ENCODE results near the gene TRIM29. TPM values are rescaled to one million over a fixed set of nuclear protein-coding genes. Genes with fewer than 3 reads are reported as not detected.

Gene TRIM29
- total RNA-seq, 1 donor from 2014 or later: not detected

DNA sequence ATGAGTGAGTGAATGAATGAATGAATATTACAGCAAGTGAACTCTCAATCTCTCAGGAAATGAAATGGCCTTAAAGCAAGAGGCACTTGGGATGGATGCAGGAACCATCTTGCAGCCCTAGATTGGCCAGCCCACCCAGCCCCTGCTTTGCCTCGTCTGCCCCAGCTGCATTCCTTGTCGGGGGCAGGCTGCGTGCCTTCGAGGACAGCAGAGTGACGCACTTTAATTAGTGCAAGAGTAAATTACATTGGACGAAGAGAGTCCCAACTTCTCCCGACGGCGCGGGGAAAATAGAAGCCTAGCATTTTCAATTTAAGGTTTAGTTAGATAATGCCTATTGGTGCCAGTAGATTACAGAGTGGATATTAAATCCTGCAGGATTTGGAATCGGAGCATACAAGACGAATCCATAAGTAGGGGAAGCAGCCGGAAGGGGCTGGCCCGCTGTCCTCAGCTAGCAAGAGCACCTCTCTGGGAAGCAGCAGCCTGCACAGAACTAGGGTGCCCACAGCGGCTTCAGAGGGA, 33.8 kb downstream of the TRIM29 start:
- Mint-ChIP-seq H3K36me3 (ENCODE audit: low read depth) (no peaks in the 10 kb centered on the region), H3K4me1 (ENCODE audit: low read depth) (no peaks in the 10 kb centered on the region), H3K27ac (no peak overlapping the region), H3K27me3 (ENCODE audit: low read depth) (peaks cover 2% of the 10 kb centered on the region), H3K4me3 (ENCODE audit: low read depth) (no peak overlapping the region), H3K9me3 (no peaks in the 10 kb centered on the region)
- intact Hi-C loops (cut with micrococcal nuclease): loop anchor here (10.0 kb wide), 1 partner anchor 469 kb away; no protein-coding TSS in a partner anchor
- no peak for DNase-seq (ENCODE audit: low spot score)

DNA sequence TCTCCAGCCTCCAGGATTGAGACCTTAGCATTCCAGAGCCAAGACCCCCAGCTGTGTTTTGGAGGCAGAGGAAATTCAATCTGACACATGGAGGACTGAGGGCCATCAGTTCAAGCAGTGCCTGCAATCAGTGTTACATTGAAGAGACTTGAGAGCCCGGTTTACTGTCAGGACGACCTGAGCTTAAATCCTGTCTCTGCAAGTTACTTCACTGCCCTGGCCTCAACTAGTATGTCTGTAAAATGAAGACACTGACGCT, 35.1 kb downstream of the TRIM29 start:
- no peak for DNase-seq (ENCODE audit: low spot score)
- Mint-ChIP-seq H3K4me1 (ENCODE audit: low read depth) (no peaks in the 10 kb centered on the region), H3K4me3 (ENCODE audit: low read depth) (no peak overlapping the region), H3K27ac (no peak overlapping the region), H3K27me3 (ENCODE audit: low read depth) (peaks cover 2% of the 10 kb centered on the region), H3K9me3 (no peaks in the 10 kb centered on the region), H3K36me3 (ENCODE audit: low read depth) (no peaks in the 10 kb centered on the region)
- intact Hi-C loops (cut with micrococcal nuclease): loop anchor here (10.0 kb wide), 1 partner anchor 468 kb away; no protein-coding TSS in a partner anchor

DNA sequence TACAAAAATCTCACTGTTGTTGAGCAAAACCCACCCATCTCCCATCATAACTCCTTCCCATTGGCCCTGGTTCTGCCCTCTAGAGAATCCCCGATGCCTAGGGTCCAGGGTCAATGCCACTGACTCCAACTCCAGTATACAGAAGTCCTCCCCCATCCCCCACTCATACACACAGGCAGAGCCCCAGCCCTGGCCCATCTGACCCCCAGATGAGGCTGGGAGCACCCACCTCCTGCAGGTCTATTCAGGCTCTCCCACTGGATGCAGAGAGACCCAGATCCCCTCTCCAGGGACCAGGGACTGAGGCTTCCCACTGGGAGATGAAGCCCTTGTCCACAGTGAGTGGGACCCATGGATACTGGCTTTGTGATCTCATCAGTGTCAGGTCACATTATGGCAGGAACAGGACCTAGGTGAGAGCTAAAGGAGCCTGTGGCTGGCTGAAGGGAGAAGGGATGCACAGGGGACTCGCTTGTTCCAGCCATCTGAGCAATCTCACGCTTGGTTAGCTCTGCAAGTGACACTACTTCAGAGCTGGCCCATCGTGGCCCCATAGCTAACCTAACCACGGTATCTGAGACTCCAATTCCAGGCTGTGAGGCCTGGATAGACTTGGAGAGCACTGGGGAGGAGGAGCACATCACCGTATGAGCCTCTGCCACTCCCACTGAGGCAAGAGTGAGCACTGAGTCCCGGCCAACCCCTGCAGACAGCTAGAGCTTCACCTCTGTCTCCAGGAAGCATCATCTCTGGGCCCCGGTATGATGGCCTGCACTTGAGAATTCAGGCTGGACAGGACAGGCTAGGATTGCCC, 35.7 kb downstream of the TRIM29 start:
- no peaks in the 10 kb centered on the region for H3K9me3 Mint-ChIP-seq
- H3K4me1 Mint-ChIP-seq (ENCODE audit: low read depth): no peaks in the 10 kb centered on the region
- no peak overlapping the region for H3K4me3 Mint-ChIP-seq (ENCODE audit: low read depth)
- peaks cover 2% of the 10 kb centered on the region for H3K27me3 Mint-ChIP-seq (ENCODE audit: low read depth)
- H3K27ac Mint-ChIP-seq: no peak overlapping the region
- no peak for DNase-seq (ENCODE audit: low spot score)
- intact Hi-C loops (cut with micrococcal nuclease): loop anchor here (10.0 kb wide), 1 partner anchor 467 kb away; no protein-coding TSS in a partner anchor
- no peaks in the 10 kb centered on the region for H3K36me3 Mint-ChIP-seq (ENCODE audit: low read depth)

DNA sequence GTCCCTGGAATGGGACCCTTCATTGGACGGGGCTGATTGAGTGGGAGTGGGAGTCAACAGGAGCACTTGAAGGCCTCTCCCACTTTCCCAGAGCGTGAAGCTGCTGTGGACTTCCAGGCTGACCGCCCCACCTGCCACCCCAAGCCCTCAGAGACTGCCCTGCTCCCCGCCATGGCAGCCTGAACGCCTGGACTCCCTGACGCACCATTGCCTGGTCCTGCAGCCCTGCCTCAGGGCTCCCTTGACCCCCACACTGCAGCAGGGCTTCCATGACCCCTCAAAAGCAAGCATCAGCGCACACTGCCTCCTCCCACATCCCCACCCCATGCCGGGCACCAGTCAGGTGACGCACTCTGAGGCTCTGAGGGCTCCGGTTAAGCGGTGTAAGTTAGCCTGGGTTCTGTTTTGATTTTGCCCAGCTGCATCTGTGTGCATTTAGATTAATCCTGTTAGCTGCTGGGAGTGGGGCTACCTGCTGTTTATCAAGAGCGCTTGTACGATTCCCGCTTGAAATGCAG, 39.4 kb downstream of the TRIM29 start:
- Mint-ChIP-seq H3K27me3 (ENCODE audit: low read depth) (peaks cover 2% of the 10 kb centered on the region), H3K36me3 (ENCODE audit: low read depth) (no peaks in the 10 kb centered on the region), H3K4me1 (ENCODE audit: low read depth) (no peaks in the 10 kb centered on the region), H3K9me3 (no peaks in the 10 kb centered on the region), H3K27ac (no peak overlapping the region), H3K4me3 (ENCODE audit: low read depth) (no peak overlapping the region)
- intact Hi-C loops (cut with micrococcal nuclease): no loop called here
- no peak for DNase-seq (ENCODE audit: low spot score)

DNA sequence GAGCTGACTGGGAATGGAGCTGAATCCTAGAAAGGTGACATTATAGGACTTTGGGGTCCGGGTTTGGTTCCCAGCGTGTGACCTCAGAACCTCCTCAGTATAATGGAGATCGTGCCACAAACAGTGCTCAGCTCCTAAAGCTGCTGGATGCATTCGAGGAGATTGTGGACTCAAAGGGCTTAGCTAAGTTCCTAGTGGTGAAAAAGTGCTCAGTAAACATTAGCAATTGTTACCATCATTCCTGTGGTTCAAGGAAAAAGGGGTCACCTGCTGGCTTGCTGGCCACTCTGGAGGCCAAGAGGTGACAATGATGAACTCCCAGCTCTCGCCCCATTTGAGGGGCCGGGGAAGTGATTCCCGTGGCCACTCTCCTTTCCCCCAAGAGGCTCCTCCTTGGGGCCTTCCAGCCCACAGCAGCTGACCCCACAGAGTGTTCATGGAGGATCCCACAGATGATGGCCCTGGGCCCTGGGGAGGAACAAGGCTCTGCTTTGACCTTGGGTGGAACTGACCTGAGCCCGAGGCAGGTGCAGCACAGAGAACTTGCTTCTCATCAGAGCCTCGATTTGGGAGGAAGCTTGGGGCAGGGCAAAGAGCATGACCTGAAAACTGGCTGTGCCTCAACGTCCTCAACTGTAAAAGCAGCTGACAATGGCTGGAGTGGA, 40.1 kb downstream of the TRIM29 start:
- intact Hi-C loops (cut with micrococcal nuclease): no loop called here
- Mint-ChIP-seq H3K9me3 (no peaks in the 10 kb centered on the region), H3K4me1 (ENCODE audit: low read depth) (no peaks in the 10 kb centered on the region), H3K36me3 (ENCODE audit: low read depth) (no peaks in the 10 kb centered on the region), H3K4me3 (ENCODE audit: low read depth) (no peak overlapping the region), H3K27me3 (ENCODE audit: low read depth) (peaks cover 2% of the 10 kb centered on the region), H3K27ac (no peak overlapping the region)
- no peak for DNase-seq (ENCODE audit: low spot score)

DNA sequence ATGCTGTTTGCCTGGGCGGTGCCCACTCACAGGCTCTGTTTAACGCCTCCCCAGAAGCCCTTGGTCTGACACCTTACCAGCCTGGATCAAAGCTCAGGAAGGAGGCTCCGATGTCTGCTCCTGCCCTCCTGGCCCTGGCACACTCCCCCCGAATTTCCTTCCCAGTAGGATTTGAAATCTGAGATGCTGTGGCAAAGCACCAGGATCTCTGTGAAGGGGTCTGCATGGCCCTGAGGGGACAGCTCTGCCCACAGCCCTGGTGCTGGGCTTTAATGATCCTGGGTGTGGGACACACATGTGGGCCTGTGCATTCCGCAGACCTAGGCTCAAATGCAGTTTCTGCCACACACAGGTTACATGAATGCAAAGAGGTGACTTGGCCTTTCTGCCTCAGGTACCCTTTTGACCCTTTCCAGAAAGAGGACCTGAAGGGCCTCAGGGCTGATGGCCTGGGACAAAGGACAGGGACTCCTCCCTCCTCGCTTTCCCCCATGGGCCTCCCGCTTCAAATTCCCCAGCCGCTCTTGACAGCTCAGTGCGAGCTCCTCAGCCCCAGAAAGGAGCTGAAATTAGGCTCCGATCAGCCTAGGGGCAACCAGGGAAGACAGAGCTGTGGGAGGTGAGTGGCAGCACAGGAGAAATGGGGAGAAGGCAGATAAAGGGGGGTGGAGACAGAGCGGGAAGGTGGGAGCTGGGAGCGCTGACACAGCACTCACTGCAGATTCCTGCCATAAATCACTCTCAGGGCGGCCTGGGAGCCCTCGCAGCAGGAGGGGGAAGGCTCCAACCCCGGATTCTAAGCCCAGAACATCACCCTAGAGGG, 41.3 kb downstream of the TRIM29 start:
- DNase-seq (ENCODE audit: low spot score): no peak
- Mint-ChIP-seq H3K4me1 (ENCODE audit: low read depth) (no peaks in the 10 kb centered on the region), H3K36me3 (ENCODE audit: low read depth) (no peaks in the 10 kb centered on the region), H3K27me3 (ENCODE audit: low read depth) (peaks cover 2% of the 10 kb centered on the region), H3K4me3 (ENCODE audit: low read depth) (no peak overlapping the region), H3K27ac (no peak overlapping the region), H3K9me3 (no peaks in the 10 kb centered on the region)
- intact Hi-C loops (cut with micrococcal nuclease): no loop called here

DNA sequence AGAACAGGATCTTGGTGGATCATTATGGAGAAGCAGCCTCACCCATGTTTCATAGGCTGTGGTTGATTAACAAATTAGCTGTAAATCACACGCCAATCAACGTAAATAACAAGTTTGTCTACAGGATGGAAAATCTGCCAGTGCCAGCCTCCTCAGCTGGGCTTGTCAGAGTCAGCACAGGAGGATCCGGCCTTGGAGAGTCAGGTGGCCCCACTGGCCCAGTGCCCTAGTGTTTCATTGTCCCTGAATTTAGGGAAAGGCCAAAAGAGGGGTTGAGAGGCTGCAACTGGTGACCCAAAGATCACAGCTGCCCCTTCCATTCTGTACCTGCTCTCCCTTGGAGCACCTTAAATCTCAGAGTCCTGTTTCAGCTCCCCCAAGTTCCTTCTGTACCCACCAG, 42.4 kb downstream of the TRIM29 start:
- no peaks in the 10 kb centered on the region for H3K9me3 Mint-ChIP-seq
- no peak for DNase-seq (ENCODE audit: low spot score)
- no peaks in the 10 kb centered on the region for H3K4me1 Mint-ChIP-seq (ENCODE audit: low read depth)
- intact Hi-C loops (cut with micrococcal nuclease): no loop called here
- no peaks in the 10 kb centered on the region for H3K36me3 Mint-ChIP-seq (ENCODE audit: low read depth)
- no peak overlapping the region for H3K4me3 Mint-ChIP-seq (ENCODE audit: low read depth)
- peaks cover 2% of the 10 kb centered on the region for H3K27me3 Mint-ChIP-seq (ENCODE audit: low read depth)
- H3K27ac Mint-ChIP-seq: no peak overlapping the region

DNA sequence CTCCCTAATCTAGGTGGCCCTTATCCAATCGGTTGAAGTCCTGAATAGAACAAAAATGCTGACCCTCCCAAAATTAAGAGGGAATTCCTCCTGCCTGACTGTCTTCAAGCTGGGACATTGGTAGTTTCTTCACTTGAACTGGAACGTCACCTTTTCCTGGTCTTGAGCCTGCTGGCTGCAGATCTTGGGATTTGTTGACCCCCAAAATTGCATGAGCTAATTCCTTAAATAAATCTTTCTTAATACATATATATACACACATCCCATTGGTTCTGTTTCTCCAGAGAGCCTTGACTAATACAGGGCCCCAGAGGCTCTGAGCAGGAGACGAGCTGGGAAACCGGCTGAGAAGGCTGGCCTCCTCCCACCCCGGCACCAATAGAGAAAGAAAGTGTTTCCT, 46.2 kb downstream of the TRIM29 start:
- H3K4me3 Mint-ChIP-seq (ENCODE audit: low read depth): no peak overlapping the region
- H3K9me3 Mint-ChIP-seq: peaks cover under 1% of the 10 kb centered on the region
- peaks cover 2% of the 10 kb centered on the region for H3K27me3 Mint-ChIP-seq (ENCODE audit: low read depth)
- no peaks in the 10 kb centered on the region for H3K4me1 Mint-ChIP-seq (ENCODE audit: low read depth)
- H3K36me3 Mint-ChIP-seq (ENCODE audit: low read depth): no peaks in the 10 kb centered on the region
- no peak overlapping the region for H3K27ac Mint-ChIP-seq
- no peak for DNase-seq (ENCODE audit: low spot score)
- intact Hi-C loops (cut with micrococcal nuclease): no loop called here

DNA sequence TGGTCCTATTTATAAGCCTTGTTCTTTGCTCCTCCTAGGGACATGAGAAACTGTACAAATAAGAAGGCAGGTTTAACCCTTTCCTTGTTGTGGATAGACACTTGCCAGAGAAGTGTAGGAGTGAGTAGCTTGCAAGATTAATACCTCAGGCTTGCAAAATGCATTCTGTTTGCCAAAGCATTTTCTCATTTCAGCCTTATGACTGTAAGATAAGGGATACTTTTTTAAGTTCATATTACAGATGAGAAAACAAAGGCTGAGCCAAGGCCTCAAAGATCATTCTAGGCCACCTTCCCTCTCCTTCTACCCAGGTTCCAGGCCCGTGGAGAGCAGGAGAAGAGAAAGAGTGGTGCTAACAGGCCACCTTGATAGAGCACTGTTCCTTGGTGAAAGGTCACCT, 46.8 kb downstream of the TRIM29 start:
- intact Hi-C loops (cut with micrococcal nuclease): no loop called here
- peaks cover 2% of the 10 kb centered on the region for H3K27me3 Mint-ChIP-seq (ENCODE audit: low read depth)
- no peak overlapping the region for H3K27ac Mint-ChIP-seq
- H3K9me3 Mint-ChIP-seq: peaks cover 6% of the 10 kb centered on the region
- H3K4me1 Mint-ChIP-seq (ENCODE audit: low read depth): no peaks in the 10 kb centered on the region
- H3K36me3 Mint-ChIP-seq (ENCODE audit: low read depth): no peaks in the 10 kb centered on the region
- H3K4me3 Mint-ChIP-seq (ENCODE audit: low read depth): no peak overlapping the region
- DNase-seq (ENCODE audit: low spot score): no peak

DNA sequence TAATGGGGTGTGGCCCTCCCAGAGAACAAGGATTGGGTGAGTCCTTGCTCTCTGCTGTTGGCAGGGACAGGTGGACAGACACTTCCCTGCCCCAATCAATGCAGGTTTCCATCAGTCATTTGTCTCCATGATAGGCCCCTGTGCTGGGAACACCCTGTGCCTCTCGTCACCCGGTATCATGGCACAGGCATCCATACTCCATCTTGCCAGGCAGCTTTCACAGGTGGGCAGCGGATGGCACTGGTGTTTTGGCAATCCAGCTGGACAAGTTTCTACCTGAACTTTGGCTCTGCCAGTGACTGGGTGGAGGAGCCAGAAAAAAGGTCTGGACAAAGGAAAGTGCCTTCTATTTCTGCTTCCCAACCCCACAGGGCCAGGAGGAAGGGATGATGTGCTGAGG, 47.5 kb downstream of the TRIM29 start:
- Mint-ChIP-seq H3K4me1 (ENCODE audit: low read depth) (no peaks in the 10 kb centered on the region), H3K27me3 (ENCODE audit: low read depth) (peaks cover 2% of the 10 kb centered on the region), H3K36me3 (ENCODE audit: low read depth) (peaks cover 5% of the 10 kb centered on the region), H3K27ac (no peak overlapping the region), H3K9me3 (peaks cover 13% of the 10 kb centered on the region), H3K4me3 (ENCODE audit: low read depth) (no peak overlapping the region)
- DNase-seq (ENCODE audit: low spot score): no peak
- intact Hi-C loops (cut with micrococcal nuclease): no loop called here

DNA sequence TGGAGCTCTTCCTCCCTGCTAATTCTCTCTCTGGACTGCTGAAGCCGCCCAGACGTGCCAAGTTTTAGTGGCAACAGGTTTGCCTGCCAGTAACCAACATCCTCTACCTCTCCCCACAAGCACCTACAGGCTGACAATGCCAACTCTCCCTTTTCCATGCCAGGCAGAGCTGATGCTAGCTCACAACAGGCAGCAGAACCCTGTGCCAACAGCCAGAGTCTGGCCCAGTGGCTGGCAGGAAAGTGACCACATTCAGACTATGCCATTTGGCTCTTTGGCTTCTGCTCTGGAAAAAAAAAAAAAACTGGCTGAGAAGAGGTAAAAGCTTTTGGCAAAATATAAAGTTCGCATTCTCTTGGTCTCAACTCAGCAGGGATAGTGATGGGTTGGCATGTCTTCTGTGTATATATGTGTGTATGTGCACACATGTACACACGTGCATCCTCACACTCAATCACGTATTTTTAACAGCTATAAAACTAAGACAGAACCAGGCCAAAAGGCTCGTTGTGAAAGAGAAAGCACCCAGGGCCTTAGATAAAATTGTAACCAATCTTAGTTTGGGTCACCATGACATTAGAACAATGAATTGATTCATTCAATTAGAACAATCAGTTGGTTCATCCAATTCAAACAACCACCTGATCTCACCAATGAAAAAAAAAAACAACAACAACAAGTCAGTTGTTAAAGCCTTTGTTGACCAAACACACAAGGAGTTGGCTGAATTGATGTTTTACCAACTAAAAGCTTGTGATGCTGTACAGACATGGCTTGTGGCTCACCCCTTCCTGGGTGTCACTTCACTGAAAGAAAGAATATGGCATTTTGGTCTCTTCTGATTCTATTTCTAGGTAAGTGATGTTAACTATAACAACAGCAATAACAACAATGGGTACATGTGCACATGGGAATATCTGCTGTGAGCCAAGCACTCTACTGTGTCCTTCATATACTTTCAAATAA, 48.6 kb downstream of the TRIM29 start:
- H3K4me3 Mint-ChIP-seq (ENCODE audit: low read depth): no peak overlapping the region
- intact Hi-C loops (cut with micrococcal nuclease): no loop called here
- H3K4me1 Mint-ChIP-seq (ENCODE audit: low read depth): no peaks in the 10 kb centered on the region
- H3K9me3 Mint-ChIP-seq: peaks cover 15% of the 10 kb centered on the region
- no peak for DNase-seq (ENCODE audit: low spot score)
- H3K27me3 Mint-ChIP-seq (ENCODE audit: low read depth): no peaks in the 10 kb centered on the region
- no peak overlapping the region for H3K27ac Mint-ChIP-seq
- H3K36me3 Mint-ChIP-seq (ENCODE audit: low read depth): peaks cover 5% of the 10 kb centered on the region

DNA sequence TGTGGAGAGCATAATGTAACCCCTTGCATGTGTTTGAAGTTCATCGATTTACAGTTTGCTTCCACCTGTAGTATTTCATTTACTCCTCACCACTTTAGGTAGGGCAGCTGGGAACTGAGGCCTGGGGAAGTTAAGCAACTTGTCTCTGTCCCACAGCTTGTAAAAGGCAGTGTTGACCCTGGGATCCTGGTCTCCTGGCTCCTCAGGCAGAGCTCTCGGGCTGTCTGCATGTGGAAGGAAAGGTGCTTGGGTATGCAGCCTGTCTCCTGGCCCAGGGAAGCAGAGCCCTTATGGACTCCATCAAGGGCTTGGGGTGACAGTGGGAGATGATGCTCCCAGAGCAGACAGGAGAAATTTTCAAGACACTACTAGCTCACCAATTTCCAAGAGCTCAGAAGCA, 49.9 kb downstream of the TRIM29 start:
- intact Hi-C loops (cut with micrococcal nuclease): no loop called here
- peaks cover 9% of the 10 kb centered on the region for H3K36me3 Mint-ChIP-seq (ENCODE audit: low read depth)
- H3K27ac Mint-ChIP-seq: no peak overlapping the region
- H3K4me1 Mint-ChIP-seq (ENCODE audit: low read depth): no peaks in the 10 kb centered on the region
- H3K27me3 Mint-ChIP-seq (ENCODE audit: low read depth): no peaks in the 10 kb centered on the region
- DNase-seq (ENCODE audit: low spot score): no peak
- peaks cover 19% of the 10 kb centered on the region for H3K9me3 Mint-ChIP-seq
- H3K4me3 Mint-ChIP-seq (ENCODE audit: low read depth): no peak overlapping the region
